NK-92 (cell line): ENCODE data around the gene MTCL1.

Experiments used
- DNase-seq: peaks from one replicate; lab custom pipeline; 2025; ENCODE audit not compliant: unreplicated experiment; lab: John Stamatoyannopoulos, UW

Gene MTCL1

DNA sequence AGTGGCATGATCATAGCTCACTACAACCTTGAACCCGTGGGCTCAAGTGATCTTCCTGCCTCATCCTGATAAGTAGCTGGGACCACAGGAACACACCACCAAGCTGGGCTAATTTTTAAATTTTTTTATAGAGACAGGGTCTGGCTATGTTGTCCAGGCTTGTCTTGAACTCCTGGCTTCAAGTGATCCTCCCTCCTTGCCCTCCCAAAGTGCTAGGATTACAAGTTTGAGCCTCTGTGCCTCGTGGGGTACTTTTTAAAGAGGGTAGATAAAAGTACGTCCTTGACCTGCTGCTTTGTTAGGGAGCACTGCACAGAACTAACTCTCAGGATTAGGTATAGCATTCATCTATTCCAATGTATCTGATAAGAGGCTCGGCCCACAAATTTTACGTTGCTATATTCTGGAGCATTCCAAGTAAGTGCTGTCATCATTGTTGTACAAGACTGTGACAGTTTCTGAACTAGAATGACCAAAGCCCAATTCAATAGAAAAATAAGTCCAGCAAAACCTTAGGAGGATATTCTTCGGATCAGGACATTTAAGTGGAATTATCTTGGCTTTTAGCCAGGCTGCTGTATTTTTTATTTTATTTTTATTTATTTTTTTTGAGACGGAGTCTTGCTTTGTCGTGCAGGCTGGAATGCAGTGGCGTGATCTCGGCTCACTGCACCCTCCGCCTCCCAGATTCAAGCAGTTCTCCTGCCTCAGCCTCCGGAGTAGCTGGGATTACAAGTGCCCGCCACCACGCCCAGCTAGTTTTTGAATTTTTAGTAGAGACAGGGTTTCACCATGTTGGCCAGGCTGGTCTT is 4.1 kb downstream of the MTCL1 start:
- DNase-seq: no peak

- DNase-seq: no peak
Observed at GRCh38 chr18:8711736-8712135, 6.4 kb downstream of the MTCL1 start.

- no peak for DNase-seq
Observed at GRCh38 chr18:8713691-8714090, 8.3 kb downstream of the MTCL1 start.

GRCh38 chr18:8715599-8715998 is 10.2 kb downstream of the MTCL1 start:
- no peak for DNase-seq

- no peak for DNase-seq
Observed at GRCh38 chr18:8717011-8717770, 11.8 kb downstream of the MTCL1 start.

DNA sequence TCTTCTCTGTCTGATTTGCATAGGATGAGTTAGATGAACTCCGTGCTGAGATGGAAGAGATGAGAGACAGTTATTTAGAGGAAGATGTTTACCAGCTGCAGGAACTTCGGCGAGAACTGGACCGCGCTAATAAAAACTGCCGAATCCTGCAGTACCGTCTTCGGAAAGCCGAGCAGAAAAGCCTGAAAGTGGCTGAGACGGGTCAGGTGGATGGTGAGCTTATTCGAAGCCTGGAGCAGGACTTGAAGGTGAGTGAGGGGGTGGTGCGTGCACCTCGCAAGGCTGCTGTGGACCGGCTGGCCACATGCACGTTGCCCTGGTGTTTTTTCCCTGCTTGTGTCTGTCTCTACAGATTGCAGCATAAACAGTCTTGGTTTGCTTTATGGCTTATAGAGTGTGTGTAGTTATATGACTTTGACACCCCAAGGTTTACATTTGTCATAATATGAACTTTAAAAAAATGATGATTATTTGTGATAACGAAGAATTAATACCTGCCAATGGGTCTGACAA is 13.1 kb downstream of the MTCL1 start:
- no peak for DNase-seq

GRCh38 chr18:8719192-8719591 is 13.8 kb downstream of the MTCL1 start:
- DNase-seq: no peak

- no peak for DNase-seq
Observed at GRCh38 chr18:8720141-8720540, 14.8 kb downstream of the MTCL1 start.

- no peak for DNase-seq
Observed at GRCh38 chr18:8721094-8721669, 15.8 kb downstream of the MTCL1 start.

GRCh38 chr18:8721716-8722115 is 16.4 kb downstream of the MTCL1 start:
- DNase-seq: no peak

DNA sequence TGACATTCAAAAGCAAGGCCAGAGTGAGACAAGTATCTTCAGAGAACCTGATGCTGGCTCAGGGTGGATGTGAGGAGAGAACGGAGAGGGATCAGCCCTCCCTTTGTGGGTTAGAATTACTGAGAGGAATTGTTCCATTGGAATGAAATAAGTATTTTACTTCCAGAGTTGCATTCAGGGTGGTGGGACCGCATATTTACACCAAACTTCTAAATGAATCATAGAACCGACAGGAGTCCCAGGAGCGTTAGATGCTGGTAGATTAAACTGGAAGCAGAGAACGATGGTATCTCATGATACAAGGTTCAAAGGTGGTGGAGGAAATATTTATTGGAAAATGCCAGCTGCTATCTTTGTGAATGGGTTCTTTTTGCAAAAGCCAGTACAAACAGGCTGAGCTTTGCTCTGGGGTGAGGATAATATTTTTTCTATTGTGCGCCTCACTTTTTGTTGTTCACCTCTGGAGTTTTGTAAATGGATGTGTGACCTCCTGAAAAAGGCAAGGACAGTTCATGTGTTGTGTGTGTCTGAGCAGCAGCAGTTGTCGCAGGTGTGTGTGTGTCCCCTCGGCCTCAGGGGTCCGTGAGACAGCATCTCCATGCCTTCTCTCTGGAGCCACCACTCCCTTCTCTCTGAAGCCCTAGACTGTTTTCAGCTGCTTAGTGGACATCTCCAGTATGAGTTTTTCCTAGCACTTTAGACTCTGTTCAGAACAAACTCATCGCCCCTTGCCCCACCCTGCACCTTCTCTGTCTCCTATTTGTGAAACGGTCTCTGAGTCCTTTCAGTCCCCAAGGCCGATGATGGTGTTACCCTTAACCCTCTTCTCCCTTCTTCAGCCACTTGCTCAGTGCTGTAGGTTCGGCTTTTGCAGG is 17.8 kb downstream of the MTCL1 start:
- no peak for DNase-seq

DNA sequence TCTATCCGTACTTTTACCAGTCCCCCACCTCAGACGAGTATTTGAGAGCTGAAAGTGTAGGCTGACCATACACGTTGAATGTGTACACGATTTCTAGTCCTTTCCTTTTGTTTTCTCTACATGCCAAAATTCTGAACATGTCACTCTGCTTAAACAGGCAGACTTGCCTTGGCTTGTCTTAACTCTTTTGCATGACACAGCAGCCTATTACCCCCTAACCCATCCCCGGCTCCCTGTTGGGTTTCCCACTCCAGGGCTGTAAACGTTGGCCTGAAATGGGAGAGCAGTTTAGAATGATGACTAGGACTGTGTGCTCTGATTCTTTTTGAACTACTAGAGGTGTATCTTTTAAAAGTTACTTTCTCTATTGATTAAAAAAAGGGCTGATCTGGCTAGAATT is 19.1 kb downstream of the MTCL1 start:
- no peak for DNase-seq

DNA sequence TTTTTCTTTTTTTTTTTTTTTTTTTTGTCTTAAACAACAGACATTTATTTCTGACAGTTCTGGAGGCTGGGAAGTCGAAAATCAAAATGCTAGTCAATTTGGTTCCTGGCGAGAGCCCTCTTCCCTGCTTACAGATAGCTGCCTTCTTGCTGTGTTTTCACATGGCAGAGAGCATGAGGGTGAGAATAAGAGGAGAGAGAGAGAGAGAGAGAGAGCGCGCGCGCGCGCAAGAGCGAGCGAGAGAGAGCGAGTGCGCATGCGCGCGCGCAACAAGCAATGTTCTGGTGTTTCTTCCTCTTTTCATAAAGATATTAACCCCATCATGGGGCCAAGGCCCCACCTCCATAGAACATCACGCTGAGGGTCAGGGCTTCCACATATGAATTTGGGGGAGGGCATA is 20.9 kb downstream of the MTCL1 start:
- no peak for DNase-seq

- no peak for DNase-seq
Observed at GRCh38 chr18:8726963-8727705, 21.8 kb downstream of the MTCL1 start.

GRCh38 chr18:8730080-8730827 is 24.9 kb downstream of the MTCL1 start:
- no peak for DNase-seq

DNA sequence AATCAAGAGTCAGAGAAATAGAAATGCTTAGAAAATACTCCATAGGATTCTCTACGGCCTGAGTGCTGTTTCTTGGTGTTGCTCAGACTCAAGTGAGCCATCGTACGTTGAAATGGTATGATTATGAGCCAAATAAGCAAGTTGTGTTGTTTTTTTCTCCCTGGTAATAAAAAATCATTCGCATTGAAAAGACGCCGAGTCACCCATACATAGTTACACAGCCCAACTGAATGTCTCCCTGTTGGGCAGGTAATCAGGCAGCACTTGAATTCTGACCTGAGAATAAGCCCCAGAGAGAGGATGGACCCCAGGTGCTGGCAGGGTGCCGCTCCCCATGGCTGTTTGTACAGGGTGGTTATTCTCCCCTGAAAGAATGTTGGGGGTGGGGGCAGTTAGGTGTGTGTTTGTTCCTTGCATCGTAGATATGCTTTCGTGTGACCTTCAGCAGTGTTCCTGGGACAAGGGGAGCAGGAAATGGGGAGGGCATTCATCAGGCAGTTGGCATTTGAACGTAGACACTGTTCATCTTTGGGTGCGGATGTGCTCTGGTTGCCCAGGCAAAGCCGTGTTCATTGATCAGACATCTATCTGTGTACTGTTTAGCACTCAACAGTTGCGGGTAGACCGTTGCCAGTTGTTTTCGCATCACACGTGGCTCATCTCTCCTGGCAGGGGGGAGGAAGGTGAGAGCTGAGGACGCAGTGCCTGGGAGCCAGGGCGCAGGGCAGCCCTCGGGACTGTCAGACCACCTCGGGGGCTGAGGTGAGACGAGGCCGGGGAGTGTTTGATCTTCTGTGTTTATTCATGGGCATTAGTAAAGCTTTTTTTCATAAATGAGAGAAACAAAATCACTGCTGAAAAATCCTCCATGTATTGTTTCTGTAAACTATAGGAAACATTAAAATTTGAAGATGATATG is 27.3 kb downstream of the MTCL1 start:
- no peak for DNase-seq

- no peak for DNase-seq
Observed at GRCh38 chr18:8734496-8734895, 29.1 kb downstream of the MTCL1 start.

DNA sequence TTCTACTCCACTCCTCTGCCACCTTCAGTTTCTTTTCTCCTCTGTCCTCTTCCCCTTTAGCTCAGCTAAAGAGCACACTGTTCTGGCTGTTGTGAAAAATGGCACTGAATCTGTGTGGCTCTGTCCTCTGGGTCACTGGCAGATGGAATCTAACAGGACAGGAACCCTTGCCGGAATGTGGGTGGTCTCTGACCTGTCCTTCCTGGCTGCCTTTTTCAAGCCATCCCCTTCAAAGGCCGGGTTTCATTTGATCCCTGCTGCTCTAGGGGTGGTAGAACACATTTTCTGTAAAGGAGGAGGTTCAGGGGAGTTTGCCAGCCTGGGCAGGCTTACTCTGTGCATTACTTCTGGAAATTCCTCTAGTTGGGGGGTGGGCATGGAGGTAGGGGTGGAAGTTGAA is 29.9 kb downstream of the MTCL1 start:
- DNase-seq: no peak
